Measurements from ENCODE around the gene C1QTNF3.

DNA sequence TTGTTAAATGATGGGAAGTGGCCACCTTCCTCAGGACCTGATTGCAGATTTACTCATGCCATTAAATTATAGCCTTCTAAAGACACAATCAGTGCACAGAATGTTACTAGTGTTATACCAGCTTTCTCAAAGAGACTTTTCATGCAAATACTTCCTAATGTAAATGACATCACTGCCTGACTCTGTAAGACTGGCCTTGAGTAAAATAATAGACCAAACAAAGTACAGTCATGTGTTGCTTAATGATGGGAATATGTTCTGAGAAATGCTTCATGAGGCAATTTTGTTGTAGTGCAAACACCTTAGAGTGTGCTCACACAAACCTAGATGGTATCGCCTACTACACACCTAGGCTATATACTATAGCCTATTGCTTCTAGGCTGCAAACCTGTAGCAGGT, 17.0 kb upstream of the C1QTNF3 start:
- TF ChIP-seq, protein P1, sequence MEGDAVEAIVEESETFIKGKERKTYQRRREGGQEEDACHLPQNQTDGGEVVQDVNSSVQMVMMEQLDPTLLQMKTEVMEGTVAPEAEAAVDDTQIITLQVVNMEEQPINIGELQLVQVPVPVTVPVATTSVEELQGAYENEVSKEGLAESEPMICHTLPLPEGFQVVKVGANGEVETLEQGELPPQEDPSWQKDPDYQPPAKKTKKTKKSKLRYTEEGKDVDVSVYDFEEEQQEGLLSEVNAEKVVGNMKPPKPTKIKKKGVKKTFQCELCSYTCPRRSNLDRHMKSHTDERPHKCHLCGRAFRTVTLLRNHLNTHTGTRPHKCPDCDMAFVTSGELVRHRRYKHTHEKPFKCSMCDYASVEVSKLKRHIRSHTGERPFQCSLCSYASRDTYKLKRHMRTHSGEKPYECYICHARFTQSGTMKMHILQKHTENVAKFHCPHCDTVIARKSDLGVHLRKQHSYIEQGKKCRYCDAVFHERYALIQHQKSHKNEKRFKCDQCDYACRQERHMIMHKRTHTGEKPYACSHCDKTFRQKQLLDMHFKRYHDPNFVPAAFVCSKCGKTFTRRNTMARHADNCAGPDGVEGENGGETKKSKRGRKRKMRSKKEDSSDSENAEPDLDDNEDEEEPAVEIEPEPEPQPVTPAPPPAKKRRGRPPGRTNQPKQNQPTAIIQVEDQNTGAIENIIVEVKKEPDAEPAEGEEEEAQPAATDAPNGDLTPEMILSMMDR (IDR thresholded peaks at IDR 0.05): no peak
- TF ChIP-seq POLR2AphosphoS5 (IDR thresholded peaks at IDR 0.05) (no peak), POLR2A (IDR thresholded peaks at IDR 0.05) (no peak), EP300 (IDR thresholded peaks at IDR 0.05) (no peak)

All from stomach (tissue), 4 donors.